GM12878 (cell line): Measurements from ENCODE around the gene PCDH15. TPM values are rescaled to one million over a fixed set of nuclear protein-coding genes. Genes with fewer than 3 reads are reported as not detected.

Experiments used
- ATAC-seq: fragments of 200-7000 bp; cut with Tn5 transposase; 3 replicates; pipeline ENCODE4 v1.9.1; 2020; ENCODE audit warnings: mild to moderate bottlenecking, moderate library complexity
- BruUV-seq: library from RNA; stranded (reverse); fragments of 400-500 nt; replicated peaks from 2 replicates; lab custom pipeline; 2021; lab: Mats Ljungman, UMichigan
- CTCF ChIA-PET: fragments of 300-600 bp; sonication (Branson Sonifier 250); formaldehyde crosslinking; extraction: SDS; loops from one replicate; lab custom pipeline; 2021; ENCODE audit warnings: inconsistent platforms; lab: Yijun Ruan, JAX
- POLR2A ChIA-PET: fragments of 350-600 bp; formaldehyde crosslinking; extraction: SDS; loops from one replicate; lab custom pipeline; 2021; ENCODE audit warnings: inconsistent platforms; lab: Charles Lee
- RAD21 ChIA-PET: fragments of 300-600 bp; sonication (Branson Sonifier 250); formaldehyde crosslinking; loops from one replicate; lab custom pipeline; 2023; ENCODE audit warnings: antibody characterized with exemption; ENCODE audit not compliant: unreplicated experiment; lab: Charles Lee
- SMC1A ChIA-PET: fragments of 300-600 bp; sonication (Branson Sonifier 250); formaldehyde crosslinking; loops from one replicate; lab custom pipeline; 2023; ENCODE audit not compliant: unreplicated experiment, uncharacterized antibody; lab: Charles Lee
- DNase-seq: peaks from one replicate; pipeline ENCODE4 v3.0.0-alpha.2; 2011; ENCODE audit warnings: low read depth, low spot score
- FAIRE-seq: peaks from 3 replicates; lab custom pipeline; 2011; peaks lifted over from hg19 to GRCh38; lab: Jason Lieb, UNC
- H2AFZ ChIP-seq: 2 replicates; pipeline ENCODE4 v1.6.0; 2011; ENCODE audit warnings: low read depth, low read length, control low read depth; ENCODE audit not compliant: control insufficient read depth
- H3K27ac ChIP-seq: 2 replicates; pipeline ENCODE4 v1.5.1; 2011; ENCODE audit warnings: control low read depth; ENCODE audit not compliant: control insufficient read depth, insufficient read depth
- H3K27me3 ChIP-seq, 2 experiments: replicated peaks in 1 of 2; 2 replicates each; pipeline versions ENCODE4 v1.6.0 to v1.6.1; 2011; ENCODE audit warnings: low read length in 1 of 2; ENCODE audit not compliant: control insufficient read depth in 2 of 2, insufficient read depth in 2 of 2
- H3K36me3 ChIP-seq, 2 experiments: 2 replicates each; pipeline ENCODE4 v1.5.1; 2011; ENCODE audit warnings: low read length in 1 of 2; ENCODE audit not compliant: control insufficient read depth in 2 of 2, insufficient read depth in 2 of 2
- H3K4me1 ChIP-seq: 2 replicates; pipeline ENCODE4 v1.6.1; 2011; ENCODE audit warnings: mild to moderate bottlenecking, low read length, moderate library complexity, mixed read lengths; ENCODE audit not compliant: control insufficient read depth, insufficient read depth
- H3K4me2 ChIP-seq: 2 replicates; pipeline ENCODE4 v1.6.0; 2011; ENCODE audit warnings: control low read depth; ENCODE audit not compliant: control insufficient read depth, insufficient read depth
- H3K4me3 ChIP-seq: fragments of 200-600 bp; sonication (generic); 2 replicates; pipeline ENCODE4 v1.5.1; 2016
- H3K79me2 ChIP-seq: 2 replicates; pipeline ENCODE4 v1.6.0; 2011; ENCODE audit warnings: low read length; ENCODE audit not compliant: control insufficient read depth, insufficient read depth
- H3K9ac ChIP-seq: 2 replicates; pipeline ENCODE4 v1.8.0; 2011; ENCODE audit warnings: low read length, control low read depth, mixed read lengths; ENCODE audit not compliant: control insufficient read depth, insufficient read depth
- H3K9me3 ChIP-seq: replicated peaks from 3 replicates; pipeline ENCODE4 v1.5.1; 2011; ENCODE audit warnings: mild to moderate bottlenecking, low read length; ENCODE audit not compliant: control insufficient read depth, insufficient read depth
- H4K20me1 ChIP-seq: 2 replicates; pipeline ENCODE4 v1.6.0; 2011; ENCODE audit not compliant: control insufficient read depth, insufficient read depth
- CHD2 ChIP-seq: IDR thresholded peaks from 2 replicates; pipeline ENCODE4 v1.6.1; 2011; ENCODE audit warnings: low read depth, low read length, improper control_type of control experiment, borderline replicate concordance
- FOXM1 ChIP-seq: IDR thresholded peaks from 2 replicates; pipeline ENCODE4 v1.6.1; 2012; ENCODE audit warnings: low read depth, mild to moderate bottlenecking, inconsistent platforms, low read length, moderate library complexity
- GABPA ChIP-seq: IDR thresholded peaks from 2 replicates; pipeline ENCODE4 v1.6.1; 2014; ENCODE audit warnings: antibody characterized with exemption, low read depth, mild to moderate bottlenecking, inconsistent platforms
- KDM1A ChIP-seq: fragments of 200-600 bp; sonication (generic); IDR thresholded peaks from 2 replicates; pipeline ENCODE4 v1.6.1; 2016; ENCODE audit warnings: borderline replicate concordance
- LARP7 ChIP-seq: fragments of 450-650 bp; IDR thresholded peaks from 2 replicates; pipeline ENCODE4 v1.6.1; 2017; ENCODE audit warnings: mild to moderate bottlenecking
- MXI1 ChIP-seq: fragments of 150-350 bp; IDR thresholded peaks from 2 replicates; pipeline ENCODE4 v1.6.1; 2011; ENCODE audit warnings: low read depth, mild to moderate bottlenecking, inconsistent platforms, low read length, improper control_type of control experiment
- WRNIP1 ChIP-seq: IDR thresholded peaks from 2 replicates; pipeline ENCODE4 v1.6.1; 2011; ENCODE audit warnings: low read depth, low read length, improper control_type of control experiment, borderline replicate concordance
- WGBS: methylation state at CpG from one replicate; pipeline ENCODE4 v1.1.6; 2016; ENCODE audit warnings: low lambda C conversion rate; ENCODE audit not compliant: insufficient replicate concordance, insufficient coverage; ENCODE audit errors: missing lambda C conversion rate; 5-methylcytosine and 5-hydroxymethylcytosine counted together
- in situ Hi-C: fragments of 300-500 bp; cut with MboI; formaldehyde crosslinking; loops from 9 replicates; pipeline ENCODE4 v1.14.3; 2018; ENCODE audit warnings: mixed read lengths
- intact Hi-C: fragments of 100-400 bp; cut with micrococcal nuclease; formaldehyde crosslinking; loops from one replicate; pipeline ENCODE4 v1.14.2; 2022; ENCODE audit not compliant: unreplicated experiment
- polyA plus RNA-seq, 11 experiments: library from polyadenylated mRNA; depleted of rRNA in 4 of 11; unstranded in 6 of 11; stranded (reverse) in 5 of 11; fragments of >200 nt; fragmentation: Nextera tagmentation in 4 of 11; fragmentation: Illumina TruSeq in 1 of 11; extraction: Ambion mirVana in 4 of 11; extraction: Trizol in 1 of 11; gene quantifications; 1 replicate in 1 of 11; 2 replicates in 10 of 11; pipeline versions ENCODE4 v1.2.1 to v1.2.3, GENCODE V29; 2011 to 2016; ENCODE audit warnings: inconsistent platforms in 2 of 11, missing spikeins in 2 of 11, low read depth in 1 of 11
- total RNA-seq, 4 experiments: library from RNA; depleted of rRNA in 3 of 4; stranded (reverse); fragments of >200 nt in 3 of 4; fragmentation: Illumina TruSeq in 1 of 4; extraction: Trizol in 1 of 4; gene quantifications; 2 replicates each; pipeline versions ENCODE4 v1.2.1 to v1.2.3, GENCODE V29; 2013 to 2021
- TF ChIP-seq, protein P1 (sequence below): IDR thresholded peaks from 2 replicates; pipeline ENCODE4 v1.6.1; 2012; ENCODE audit warnings: low read depth, low read length, improper control_type of control experiment

The PCDH15 gene
- total and polyA plus RNA-seq, 10 of the 15 experiments (the other 5 are each of a cell fraction or from before 2014, with no cell fraction given) = 0.03 to 0.52 (median 0.07) TPM; not detected in 6

DNA sequence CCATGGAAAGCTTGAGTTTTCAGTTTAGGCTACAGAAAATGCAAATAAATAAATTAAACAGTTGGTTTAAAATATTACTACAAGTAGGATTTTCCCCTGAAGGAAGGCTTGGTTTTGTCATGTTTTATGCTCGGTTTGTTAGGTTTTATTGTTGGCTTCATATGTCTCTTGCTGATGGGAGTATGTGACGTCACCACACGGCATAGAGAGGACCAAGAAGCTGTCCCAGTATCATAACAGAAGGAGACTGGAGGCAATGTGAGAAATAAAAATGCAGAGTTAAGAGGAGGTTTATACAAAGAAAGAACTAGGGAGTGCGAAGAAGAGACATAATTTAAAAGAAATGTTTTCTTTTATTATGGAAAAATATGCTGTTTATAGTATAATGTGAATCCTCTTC, 24.4 kb downstream of the PCDH15 start:
- Histone ChIP-seq H3K9ac (no peak overlapping the region), H3K27me3 (no peaks in the 10 kb centered on the region)
- TF ChIP-seq CHD2 (no peak), WRNIP1 (no peak), FOXM1 (no peak), MXI1 (no peak), GABPA (no peak), KDM1A (no peak), LARP7 (no peak)
- TF ChIP-seq, protein P1, sequence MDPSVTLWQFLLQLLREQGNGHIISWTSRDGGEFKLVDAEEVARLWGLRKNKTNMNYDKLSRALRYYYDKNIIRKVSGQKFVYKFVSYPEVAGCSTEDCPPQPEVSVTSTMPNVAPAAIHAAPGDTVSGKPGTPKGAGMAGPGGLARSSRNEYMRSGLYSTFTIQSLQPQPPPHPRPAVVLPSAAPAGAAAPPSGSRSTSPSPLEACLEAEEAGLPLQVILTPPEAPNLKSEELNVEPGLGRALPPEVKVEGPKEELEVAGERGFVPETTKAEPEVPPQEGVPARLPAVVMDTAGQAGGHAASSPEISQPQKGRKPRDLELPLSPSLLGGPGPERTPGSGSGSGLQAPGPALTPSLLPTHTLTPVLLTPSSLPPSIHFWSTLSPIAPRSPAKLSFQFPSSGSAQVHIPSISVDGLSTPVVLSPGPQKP = no peak
- TF ChIP-seq, all 136 proteins: peak for 0
- H3K79me2 ChIP-seq = no peaks in the 10 kb centered on the region
- CTCF ChIA-PET = no interaction called here
- in situ Hi-C loops (no loop called here), intact Hi-C loops (no loop called here)
- POLR2A ChIA-PET = no interaction called here
- FAIRE-seq (no peak), DNase-seq (no peak), ATAC-seq (no peak)
- 0% methylated on average over 4 of the region's 4 CpGs for WGBS
- H3K36me3 ChIP-seq = no peaks in the 10 kb centered on the region
- no peaks in the 10 kb centered on the region for H3K4me1 ChIP-seq
- H2AFZ ChIP-seq = no peak overlapping the region
- SMC1A ChIA-PET = interaction anchor here (0.6 kb wide), 1 partner anchor 203 kb away, joined by 3 read pairs; no protein-coding TSS in a partner anchor
- RAD21 ChIA-PET = no interaction called here
- no TSS peak for BruUV-seq
- H3K27ac ChIP-seq = no peak overlapping the region
- H3K9me3 ChIP-seq = no peaks in the 10 kb centered on the region
- H3K4me3 ChIP-seq = no peak overlapping the region
- H4K20me1 ChIP-seq = no peaks in the 10 kb centered on the region
- no peak overlapping the region for H3K4me2 ChIP-seq
